Glutamatergic neuron (in vitro differentiated cells): ENCODE data around the gene NENF. TPM values are rescaled to one million over a fixed set of nuclear protein-coding genes. Genes with fewer than 3 reads are reported as not detected.

ENCODE experiments used
- DNase-seq: peaks from one replicate; pipeline ENCODE4 v3.0.0; 2022
- H3K27ac Mint-ChIP-seq: one replicate; pipeline ENCODE4 v1.8.0; 2020; ENCODE audit warnings: mild to moderate bottlenecking, mixed read lengths, inconsistent platforms; ENCODE audit not compliant: unreplicated experiment
- H3K27me3 Mint-ChIP-seq: one replicate; pipeline ENCODE4 v1.8.0; 2020; ENCODE audit warnings: mild to moderate bottlenecking, moderate library complexity, mixed read lengths, inconsistent platforms; ENCODE audit not compliant: unreplicated experiment
- H3K36me3 Mint-ChIP-seq: one replicate; pipeline ENCODE4 v1.8.0; 2020; ENCODE audit warnings: mild to moderate bottlenecking, mixed read lengths, inconsistent platforms; ENCODE audit not compliant: unreplicated experiment
- H3K4me1 Mint-ChIP-seq: one replicate; pipeline ENCODE4 v1.8.0; 2020; ENCODE audit warnings: mild to moderate bottlenecking, low read depth, mixed read lengths, inconsistent platforms; ENCODE audit not compliant: unreplicated experiment
- H3K4me3 Mint-ChIP-seq: one replicate; pipeline ENCODE4 v1.8.0; 2020; ENCODE audit warnings: mild to moderate bottlenecking, mixed read lengths, inconsistent platforms; ENCODE audit not compliant: unreplicated experiment
- H3K9me3 Mint-ChIP-seq: one replicate; pipeline ENCODE4 v1.8.0; 2020; ENCODE audit warnings: mild to moderate bottlenecking, moderate library complexity, mixed read lengths, inconsistent platforms; ENCODE audit not compliant: unreplicated experiment
- total RNA-seq: library from RNA; stranded (reverse); fragmentation: NEBNext Ultra II Directional; extraction: Animal tissue kit (Norgen Biotek cat#: 25700); gene quantifications from one replicate; pipeline ENCODE4 v1.2.1, GENCODE V29; 2021; ENCODE audit not compliant: unreplicated experiment
- TF ChIP-seq, protein P1 (sequence below): fragments of 200-600 bp; sonication (generic); IDR thresholded peaks from one replicate; pipeline ENCODE4 v1.5.0; 2021; ENCODE audit not compliant: partially characterized antibody, unreplicated experiment

NENF gene
- total RNA-seq, 1 donor from 2014 or later = 5.2 TPM

DNA sequence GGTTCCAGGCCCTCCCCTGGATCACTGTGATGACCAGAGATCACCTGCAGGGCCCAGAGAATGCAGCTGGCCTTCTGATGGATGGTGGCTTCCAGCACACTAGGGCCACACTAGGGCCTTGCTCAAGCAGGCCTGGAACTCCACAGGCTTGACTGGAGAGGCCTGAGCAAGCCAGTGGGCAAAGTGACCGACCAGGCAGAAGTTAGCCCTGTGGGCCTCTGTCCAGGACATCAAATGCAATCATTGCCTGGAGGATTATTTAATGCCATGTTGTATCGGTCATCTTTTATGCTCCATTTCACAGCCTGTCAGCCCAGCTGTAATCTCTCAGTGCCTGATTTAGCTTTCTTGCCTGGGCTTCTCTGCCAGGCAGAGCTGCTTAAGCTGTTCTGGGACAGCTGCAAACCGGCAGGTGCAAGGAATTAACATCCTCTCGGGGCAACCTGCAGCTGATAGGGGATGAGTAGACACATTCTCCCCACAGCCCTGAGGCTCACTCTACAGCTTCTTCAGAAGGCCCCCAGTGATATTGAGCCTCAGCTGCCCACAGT is 17.7 kb downstream of the NENF start:
- Mint-ChIP-seq H3K4me3 (no peak overlapping the region), H3K9me3 (no peaks in the 10 kb centered on the region), H3K27ac (no peak overlapping the region), H3K36me3 (no peaks in the 10 kb centered on the region), H3K27me3 (peaks cover 4% of the 10 kb centered on the region), H3K4me1 (peaks cover 16% of the 10 kb centered on the region)
- TF ChIP-seq, protein P1, sequence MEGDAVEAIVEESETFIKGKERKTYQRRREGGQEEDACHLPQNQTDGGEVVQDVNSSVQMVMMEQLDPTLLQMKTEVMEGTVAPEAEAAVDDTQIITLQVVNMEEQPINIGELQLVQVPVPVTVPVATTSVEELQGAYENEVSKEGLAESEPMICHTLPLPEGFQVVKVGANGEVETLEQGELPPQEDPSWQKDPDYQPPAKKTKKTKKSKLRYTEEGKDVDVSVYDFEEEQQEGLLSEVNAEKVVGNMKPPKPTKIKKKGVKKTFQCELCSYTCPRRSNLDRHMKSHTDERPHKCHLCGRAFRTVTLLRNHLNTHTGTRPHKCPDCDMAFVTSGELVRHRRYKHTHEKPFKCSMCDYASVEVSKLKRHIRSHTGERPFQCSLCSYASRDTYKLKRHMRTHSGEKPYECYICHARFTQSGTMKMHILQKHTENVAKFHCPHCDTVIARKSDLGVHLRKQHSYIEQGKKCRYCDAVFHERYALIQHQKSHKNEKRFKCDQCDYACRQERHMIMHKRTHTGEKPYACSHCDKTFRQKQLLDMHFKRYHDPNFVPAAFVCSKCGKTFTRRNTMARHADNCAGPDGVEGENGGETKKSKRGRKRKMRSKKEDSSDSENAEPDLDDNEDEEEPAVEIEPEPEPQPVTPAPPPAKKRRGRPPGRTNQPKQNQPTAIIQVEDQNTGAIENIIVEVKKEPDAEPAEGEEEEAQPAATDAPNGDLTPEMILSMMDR = no peak
- no peak for DNase-seq

DNA sequence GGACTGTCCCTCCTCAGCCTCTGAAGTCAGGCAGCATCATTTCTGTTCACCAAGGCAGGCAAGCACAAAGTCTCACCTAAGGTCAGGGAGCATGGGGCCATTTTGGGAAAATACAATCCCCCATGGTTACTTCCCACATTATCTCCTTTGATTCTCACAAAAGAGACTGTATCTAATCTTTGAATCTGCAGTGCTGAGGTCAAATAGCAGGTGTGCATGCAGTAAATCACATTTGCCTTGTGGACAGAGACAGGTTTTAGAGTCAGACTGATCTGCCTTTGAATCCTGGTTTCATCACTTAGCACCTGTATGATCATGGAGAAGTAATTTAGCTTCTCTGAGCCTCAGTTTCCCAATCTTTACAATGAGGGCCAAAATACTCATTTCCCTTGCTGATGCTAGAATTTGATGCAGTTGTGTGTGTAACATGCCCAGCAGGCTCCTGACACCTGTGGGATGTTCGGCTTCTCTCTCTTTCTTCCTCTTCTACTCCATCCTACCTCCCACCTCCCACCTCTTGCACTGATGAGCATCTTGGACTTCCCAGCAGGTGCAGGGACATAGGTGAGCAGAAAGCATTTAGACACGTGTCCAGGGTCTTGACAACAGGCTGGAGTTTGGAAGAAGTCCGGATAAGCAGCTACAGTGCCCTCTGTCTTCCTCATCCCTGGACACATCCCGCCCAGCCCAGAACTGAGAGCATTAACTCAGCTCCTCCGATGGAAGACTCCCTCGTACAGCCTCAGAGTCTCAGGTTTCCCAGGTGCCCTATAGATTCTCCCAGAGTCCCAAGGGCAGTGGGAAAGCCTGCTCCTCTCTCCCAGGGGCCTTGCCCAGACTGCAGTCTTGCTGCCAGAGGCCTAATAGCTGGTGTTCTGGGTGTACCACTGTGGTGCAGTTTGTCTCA is 18.9 kb downstream of the NENF start:
- no peaks in the 10 kb centered on the region for H3K36me3 Mint-ChIP-seq
- no peak overlapping the region for H3K4me3 Mint-ChIP-seq
- H3K4me1 Mint-ChIP-seq = peaks cover 18% of the 10 kb centered on the region
- TF ChIP-seq, protein P1 = no peak
- no peaks in the 10 kb centered on the region for H3K9me3 Mint-ChIP-seq
- no peak for DNase-seq
- peaks cover 4% of the 10 kb centered on the region for H3K27me3 Mint-ChIP-seq
- no peak overlapping the region for H3K27ac Mint-ChIP-seq

DNA sequence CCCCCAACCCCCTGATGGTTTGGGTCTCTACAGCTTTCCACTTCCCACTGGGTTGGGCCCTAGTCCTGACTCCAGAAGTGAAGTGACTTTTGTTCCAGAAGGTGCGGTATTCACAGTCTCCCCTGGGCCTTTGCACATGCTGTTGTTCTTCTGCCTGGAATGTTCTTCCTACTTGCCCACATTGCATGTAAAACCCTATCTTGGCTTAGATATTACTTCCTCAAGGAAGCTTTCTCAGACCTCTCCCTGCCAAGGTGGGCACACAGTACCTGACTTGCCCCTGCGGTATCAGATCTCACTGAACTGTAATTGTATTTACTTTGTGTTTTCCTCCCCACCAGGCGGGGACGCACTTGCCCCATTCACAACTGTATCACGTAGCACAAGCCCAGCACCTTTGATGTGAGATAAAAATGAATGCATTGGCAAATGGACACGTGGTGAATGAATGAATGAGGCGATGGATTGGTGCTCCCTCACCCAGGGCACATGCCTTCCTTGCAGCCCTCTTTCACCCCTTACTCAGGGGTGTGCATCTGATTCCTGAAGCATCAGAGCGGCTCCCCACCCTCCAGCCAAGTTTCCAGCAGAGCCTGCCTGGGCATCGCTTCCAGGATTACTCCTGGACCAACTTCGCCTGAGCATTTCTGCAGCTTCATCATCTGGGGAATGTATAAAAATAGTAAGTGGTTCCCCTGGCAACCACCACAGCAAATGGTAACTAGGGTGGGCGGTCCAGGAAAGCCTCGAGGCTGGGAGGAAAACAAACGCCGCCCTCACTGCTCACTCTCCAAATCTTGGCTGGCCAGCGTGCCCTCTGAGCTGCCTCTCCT is 19.8 kb downstream of the NENF start:
- no peak for DNase-seq
- no peak overlapping the region for H3K27ac Mint-ChIP-seq
- H3K9me3 Mint-ChIP-seq = no peaks in the 10 kb centered on the region
- peaks cover 6% of the 10 kb centered on the region for H3K27me3 Mint-ChIP-seq
- H3K4me3 Mint-ChIP-seq = peak overlapping the region; percentile 36
- TF ChIP-seq, protein P1 = no peak
- H3K4me1 Mint-ChIP-seq = peaks cover 18% of the 10 kb centered on the region
- no peaks in the 10 kb centered on the region for H3K36me3 Mint-ChIP-seq

DNA sequence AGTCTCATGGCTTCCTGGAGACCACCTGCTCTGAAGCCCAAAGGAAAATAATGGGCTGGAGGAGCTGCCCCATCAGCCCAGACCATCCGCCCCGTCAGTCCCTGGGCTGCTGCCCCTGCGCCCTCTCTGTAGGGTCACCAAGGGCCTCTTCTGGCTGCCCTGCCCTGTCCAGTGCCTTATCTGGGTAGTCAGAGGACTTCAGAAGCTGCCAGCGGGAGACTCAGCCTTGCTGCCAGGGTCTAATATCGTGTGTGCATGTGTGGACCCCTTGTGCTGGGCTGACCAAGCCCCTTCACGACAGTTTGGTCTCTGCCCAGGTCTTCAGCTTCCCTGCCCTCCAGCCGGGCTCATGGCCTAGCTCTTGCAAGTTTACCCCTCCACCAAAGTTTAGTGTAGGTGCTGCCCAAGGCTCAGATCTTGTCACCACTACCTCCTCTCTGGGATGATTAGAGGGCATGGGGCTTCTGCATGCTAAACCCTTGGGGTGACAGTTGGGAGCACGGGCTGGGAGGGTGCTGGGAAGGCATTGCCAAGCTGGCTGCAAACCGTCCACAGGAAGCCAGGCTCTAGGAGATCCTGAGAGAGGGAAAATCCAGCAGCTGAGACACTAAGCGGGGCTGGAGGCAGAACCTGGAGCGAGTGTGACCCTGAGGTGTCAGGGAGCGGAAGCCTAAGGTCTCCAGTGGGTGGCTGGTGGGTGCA is 20.6 kb downstream of the NENF start:
- Mint-ChIP-seq H3K27ac (no peak overlapping the region), H3K9me3 (no peaks in the 10 kb centered on the region), H3K27me3 (peaks cover 10% of the 10 kb centered on the region), H3K4me1 (peaks cover 18% of the 10 kb centered on the region), H3K36me3 (no peaks in the 10 kb centered on the region), H3K4me3 (no peak overlapping the region)
- no peak for DNase-seq
- TF ChIP-seq, protein P1 = no peak
